ENCODE measurements around the gene PNO1. TPM values are rescaled to one million over a fixed set of nuclear protein-coding genes. Genes with fewer than 3 reads are reported as not detected.
"Not testable (repeated sequence)": the region's sequence is repeated elsewhere in the genome, so short reads cannot be mapped to it uniquely, and the experiment has no call there.

The PNO1 gene
- 15.7 and 25.9 TPM in 2 replicates for total RNA-seq

- peak; percentile 85 for DNase-seq (ENCODE audit: extremely low read depth, low read depth, low spot score)
Measured at GRCh38 chr2:68157402-68158133, at the start of gene PNO1. Gene PNO1, plus strand, starts transcription at chr2:68157888. Its CDS starts 47 bp downstream, at chr2:68157935.

GRCh38 chr2:68108120-68108519 is 49.6 kb upstream of the PNO1 start:
- DNase-seq (ENCODE audit: extremely low read depth, low read depth, low spot score) = no peak

DNA sequence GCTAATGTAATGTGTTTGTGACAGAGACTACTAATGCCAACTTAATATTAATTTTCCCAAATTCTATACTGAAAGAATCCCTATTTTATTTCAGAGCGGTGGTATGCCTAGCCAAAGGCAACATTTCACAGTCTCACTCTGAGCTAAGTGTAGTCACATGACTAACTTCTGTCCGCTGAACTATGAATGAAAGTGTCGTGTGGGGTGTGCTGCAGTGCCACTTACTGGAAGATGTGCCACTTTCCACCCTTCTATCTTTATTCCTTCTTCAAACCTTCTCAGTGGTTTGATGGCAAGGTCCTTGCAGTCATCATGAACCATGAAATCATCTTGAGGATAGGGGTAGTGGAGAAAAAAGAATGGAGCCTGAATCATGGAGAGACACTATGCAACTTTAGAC is 47.6 kb upstream of the PNO1 start:
- DNase-seq (ENCODE audit: extremely low read depth, low read depth, low spot score) = no peak

- DNase-seq (ENCODE audit: extremely low read depth, low read depth, low spot score) = no peak
Measured at GRCh38 chr2:68115965-68116364, 41.7 kb upstream of the PNO1 start.

DNA sequence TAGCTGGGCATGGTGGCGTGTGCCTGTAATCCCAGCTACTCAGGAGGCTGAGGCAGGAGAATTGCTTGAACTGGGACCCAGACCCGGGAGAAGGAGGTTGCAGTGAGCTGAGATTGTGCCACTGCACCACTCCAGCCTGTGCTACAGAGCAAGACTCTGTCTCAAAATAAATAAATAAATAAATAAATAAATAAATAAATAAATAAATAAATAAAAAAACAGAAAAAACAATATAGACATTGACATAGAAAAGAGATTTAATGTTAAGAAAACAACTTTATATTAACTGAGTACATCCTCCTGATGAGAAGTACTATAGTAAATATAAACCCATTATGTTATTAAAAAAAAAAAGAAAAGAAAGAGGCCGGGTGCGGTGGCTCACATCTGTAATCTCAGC is 39.8 kb upstream of the PNO1 start:
- not testable (repeated sequence) for DNase-seq (ENCODE audit: extremely low read depth, low read depth, low spot score)

- no peak for DNase-seq (ENCODE audit: extremely low read depth, low read depth, low spot score)
Measured at GRCh38 chr2:68118816-68119215, 38.9 kb upstream of the PNO1 start.

- DNase-seq (ENCODE audit: extremely low read depth, low read depth, low spot score) = no peak
Measured at GRCh38 chr2:68119504-68119903, 38.2 kb upstream of the PNO1 start.

DNA sequence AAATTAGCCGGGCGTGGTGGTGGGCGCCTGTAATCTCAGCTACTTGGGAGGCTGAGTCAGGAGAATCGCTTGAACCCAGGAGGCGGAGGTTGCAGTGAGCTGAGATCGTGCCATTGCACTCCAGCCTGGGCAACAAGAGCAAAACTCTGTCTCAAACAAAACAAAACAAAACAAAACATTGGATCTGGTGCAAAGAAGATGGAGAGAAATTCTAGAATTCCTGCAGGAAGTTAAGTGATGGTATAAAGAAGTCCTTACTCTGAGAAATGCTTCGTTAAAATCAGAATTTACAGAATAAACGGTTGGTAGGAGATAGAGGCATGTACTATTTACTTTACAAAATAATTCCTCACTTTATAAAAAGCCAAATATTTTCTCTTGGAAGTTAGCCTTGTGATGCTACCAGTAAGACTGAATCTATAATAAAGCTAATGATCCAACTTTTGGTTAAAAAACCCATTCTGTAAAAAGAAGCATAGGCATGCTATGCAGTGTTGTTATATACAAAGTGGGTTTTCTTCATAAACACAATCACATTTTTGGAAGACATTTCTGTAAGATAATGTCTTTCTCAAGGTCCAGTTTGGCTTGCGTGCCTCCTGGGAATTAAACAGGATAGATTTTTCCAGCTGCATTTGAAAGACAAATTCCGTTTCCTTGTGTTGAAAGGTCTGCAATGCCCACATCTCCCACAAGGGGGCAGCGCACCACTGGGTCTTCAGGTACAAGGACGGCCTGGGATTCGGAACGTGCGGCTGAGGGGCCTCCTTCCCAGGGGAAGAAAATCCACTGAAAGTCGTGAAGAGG is 35.6 kb upstream of the PNO1 start:
- peak; percentile 63 for DNase-seq (ENCODE audit: extremely low read depth, low read depth, low spot score)

DNA sequence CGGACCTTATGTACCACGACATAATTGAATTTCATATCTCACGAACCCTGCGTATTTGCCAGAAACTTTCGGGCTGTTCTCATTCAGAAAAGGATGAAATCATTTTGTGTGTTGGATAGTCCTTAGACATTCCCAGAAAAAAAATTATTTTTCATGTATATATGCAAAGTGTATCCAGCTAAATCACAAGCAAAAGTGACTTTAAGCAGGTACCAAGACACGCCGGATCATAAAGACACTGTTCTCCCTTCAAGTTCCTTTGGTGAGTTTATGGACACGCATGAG is 35.1 kb upstream of the PNO1 start:
- DNase-seq (ENCODE audit: extremely low read depth, low read depth, low spot score) = no peak

GRCh38 chr2:68124321-68124720 is 33.4 kb upstream of the PNO1 start:
- no peak for DNase-seq (ENCODE audit: extremely low read depth, low read depth, low spot score)

DNA sequence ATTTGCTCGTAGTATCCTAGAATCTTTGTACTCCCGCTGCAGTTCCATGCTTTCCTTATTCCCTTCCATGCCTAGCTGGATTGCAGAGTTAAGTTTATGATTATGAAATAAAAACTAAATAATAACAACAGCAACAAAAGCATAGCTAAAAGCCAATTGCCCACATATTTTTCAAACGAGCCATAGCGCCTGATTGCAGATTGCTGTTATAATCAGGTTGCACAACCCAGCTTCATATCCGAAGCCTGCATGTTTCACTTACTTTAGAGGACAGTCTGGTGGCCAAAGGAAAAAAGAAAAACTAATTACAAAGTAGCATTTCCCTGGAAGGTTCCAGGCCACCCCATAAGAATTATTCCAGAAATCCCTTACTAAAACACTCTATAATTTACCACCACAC is 31.9 kb upstream of the PNO1 start:
- no peak for DNase-seq (ENCODE audit: extremely low read depth, low read depth, low spot score)

- DNase-seq (ENCODE audit: extremely low read depth, low read depth, low spot score) = no peak
Measured at GRCh38 chr2:68126561-68126960, 31.1 kb upstream of the PNO1 start.

- no peak for DNase-seq (ENCODE audit: extremely low read depth, low read depth, low spot score)
Measured at GRCh38 chr2:68127358-68128242, 30.1 kb upstream of the PNO1 start.

DNA sequence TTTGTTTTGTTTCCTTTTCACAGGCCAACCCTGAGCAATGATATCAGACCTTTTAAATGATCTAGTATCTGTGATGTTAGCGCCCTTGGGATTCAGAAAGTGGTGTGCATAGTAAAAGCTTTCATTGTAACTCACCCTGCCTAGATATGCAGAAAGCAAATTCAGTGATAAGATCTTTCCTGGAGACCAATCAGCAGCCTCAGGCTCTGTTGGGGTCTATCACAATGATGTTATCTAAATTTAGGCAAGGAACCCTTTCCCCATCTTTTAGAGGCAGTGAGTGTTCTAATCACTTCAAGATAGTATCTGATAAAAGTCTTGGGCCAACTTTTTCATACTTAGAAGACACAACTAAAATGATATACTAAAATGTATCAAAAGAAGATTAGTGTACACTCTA is 23.6 kb upstream of the PNO1 start:
- DNase-seq (ENCODE audit: extremely low read depth, low read depth, low spot score) = no peak

GRCh38 chr2:68134554-68134953 is 23.1 kb upstream of the PNO1 start:
- DNase-seq (ENCODE audit: extremely low read depth, low read depth, low spot score) = no peak

DNA sequence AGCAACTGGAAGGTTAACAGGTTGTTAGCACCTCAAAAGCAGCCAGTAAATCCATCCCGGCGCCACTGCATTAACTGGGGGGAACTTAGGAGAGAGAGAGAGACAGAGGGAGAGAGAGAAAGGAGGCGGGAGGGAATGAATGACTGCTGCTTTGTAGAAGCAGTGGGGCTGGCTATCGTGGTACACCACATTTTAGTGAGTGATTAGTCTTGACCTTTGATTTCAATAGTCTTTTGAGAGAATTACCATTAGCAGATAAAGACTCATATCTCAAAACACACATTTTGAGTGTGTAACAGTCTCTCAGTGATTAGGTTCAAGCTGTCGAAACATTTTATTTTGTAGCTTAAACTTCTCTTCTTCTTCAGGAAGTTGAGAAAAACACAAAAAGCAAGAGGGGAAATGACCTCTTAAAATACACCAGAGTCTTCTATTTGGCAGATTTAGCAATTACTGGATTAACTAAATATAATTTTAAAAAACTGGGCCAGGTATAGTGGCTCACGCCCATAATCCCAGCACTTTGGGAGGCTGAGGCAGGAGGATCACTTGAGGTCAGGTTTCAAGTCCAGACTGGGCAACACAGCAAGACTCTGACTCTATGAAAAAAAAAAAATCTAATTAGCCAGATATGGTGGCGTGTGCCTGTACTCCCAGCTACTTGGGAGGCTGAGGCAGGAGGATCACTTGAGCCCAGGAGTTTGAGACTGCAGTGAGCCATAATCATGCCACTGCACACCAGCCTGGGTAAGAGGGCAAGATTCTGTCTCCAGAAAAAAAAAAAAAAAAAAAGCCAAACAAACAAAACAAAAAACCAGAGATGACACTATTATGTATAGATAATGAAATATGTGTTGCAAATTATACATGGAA is 22.0 kb upstream of the PNO1 start:
- DNase-seq (ENCODE audit: extremely low read depth, low read depth, low spot score) = no peak

- DNase-seq (ENCODE audit: extremely low read depth, low read depth, low spot score) = no peak
Measured at GRCh38 chr2:68141875-68142274, 15.8 kb upstream of the PNO1 start.

GRCh38 chr2:68151037-68151436 is 6.7 kb upstream of the PNO1 start:
- DNase-seq (ENCODE audit: extremely low read depth, low read depth, low spot score) = peak; percentile 22

GRCh38 chr2:68152681-68153347 is 4.9 kb upstream of the PNO1 start:
- DNase-seq (ENCODE audit: extremely low read depth, low read depth, low spot score) = no peak

DNA sequence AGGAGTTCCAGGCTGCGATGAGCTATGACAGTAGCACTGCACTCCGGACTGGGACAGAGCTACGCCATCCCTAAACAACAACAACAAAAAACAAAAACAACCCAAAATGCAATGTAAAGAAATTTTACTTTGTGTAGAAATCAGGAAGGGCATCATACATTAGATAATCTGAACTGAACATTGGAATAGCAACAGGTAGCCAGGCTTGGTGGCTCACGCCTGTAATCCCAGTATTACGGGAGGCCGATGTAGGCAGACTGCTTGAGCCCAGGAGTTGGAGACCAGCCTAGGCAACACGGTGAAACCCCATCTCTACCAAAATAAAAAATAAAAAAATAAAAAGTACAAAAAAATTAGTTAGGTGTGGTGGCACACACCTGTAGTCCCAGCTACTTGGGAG is 2.1 kb upstream of the PNO1 start:
- DNase-seq (ENCODE audit: extremely low read depth, low read depth, low spot score) = no peak
